Measurements from ENCODE around the gene RANBP9. TPM values are rescaled to one million over a fixed set of nuclear protein-coding genes. Genes with fewer than 3 reads are reported as not detected.

The RANBP9 gene
- 14.6 and 16.6 TPM in 2 replicates for total RNA-seq

GRCh38 chr6:13711733-13712598 is at the start of gene RANBP9:
Gene RANBP9 (minus strand): TSS chr6:13711835. CDS start chr6:13711505, 330 bp downstream.

GRCh38 chr6:13614926-13615791 is 96.5 kb downstream of the RANBP9 start, which contains the start of gene NOL7:
Gene NOL7 (plus strand): TSS chr6:13615335. CDS start chr6:13615359, 24 bp downstream.

GRCh38 chr6:13574571-13575376 is 136.9 kb downstream of the RANBP9 start, which contains the start of gene SIRT5:
Gene SIRT5 (plus strand): TSS chr6:13574601. CDS start chr6:13584111, 9,510 bp downstream.

Other genes with a start within 250 kb of the RANBP9 start
- gene GFOD1, start 224.2 kb downstream of the RANBP9 start, total RNA-seq = 2.2 and 2.7 TPM in 2 replicates
- 5.1 and 5.5 TPM in 2 replicates for gene SIRT5, start 137.2 kb downstream of the RANBP9 start, total RNA-seq
- 65.1 and 111 TPM in 2 replicates for gene NOL7, start 96.5 kb downstream of the RANBP9 start, total RNA-seq
- 8.2 and 9.6 TPM in 2 replicates for gene MCUR1, start 102.7 kb upstream of the RANBP9 start, total RNA-seq
- 3.0 and 3.9 TPM in 2 replicates for gene RNF182, start 213.1 kb upstream of the RANBP9 start, total RNA-seq